Right cardiac atrium (tissue), 5 donors: Measurements from ENCODE around the gene NOX3. TPM values are rescaled to one million over a fixed set of nuclear protein-coding genes. Genes with fewer than 3 reads are reported as not detected.
A peak's percentile ranks its signal among the peaks of the same experiment; 100 is the strongest.

Source experiments
- ATAC-seq, 2 donors: fragments of 200-7000 bp; cut with Tn5 transposase; one replicate each; pipeline versions ENCODE4 v1.8.0 to v1.9.1; 2020; ENCODE audit warnings: moderate library complexity in 2 of 2, mild to moderate bottlenecking in 1 of 2
- DNase-seq, 3 donors: peaks; one replicate each; pipeline ENCODE4 v3.0.0-alpha.2; 2020
- H3K27ac ChIP-seq: one replicate; pipeline ENCODE4 v1.5.1; 2013; ENCODE audit warnings: mild to moderate bottlenecking, low read length, control low read depth, moderate library complexity
- H3K27me3 ChIP-seq: one replicate; pipeline ENCODE4 v1.6.1; 2013; ENCODE audit not compliant: control insufficient read depth, insufficient read depth
- H3K4me1 ChIP-seq: one replicate; pipeline ENCODE4 v1.6.1; 2013; ENCODE audit warnings: low read length; ENCODE audit not compliant: control insufficient read depth, insufficient read depth
- H3K4me3 ChIP-seq: one replicate; pipeline ENCODE4 v1.5.1; 2013; ENCODE audit warnings: low read length, control low read depth
- H3K9me3 ChIP-seq: one replicate; pipeline ENCODE4 v1.6.1; 2013; ENCODE audit warnings: low read length; ENCODE audit not compliant: control insufficient read depth
- WGBS: extraction: QIAGEN DNeasy Blood & Tissue Kit; methylation state at CpG from one replicate; pipeline ENCODE4 v1.1.7; 2013; 5-methylcytosine and 5-hydroxymethylcytosine counted together
- intact Hi-C, 4 donors: fragments of 100-400 bp; cut with DNase I; formaldehyde crosslinking; loops; one replicate each; pipeline versions ENCODE4 v1.11.0 to v1.14.0; 2022 to 2023
- polyA plus RNA-seq: library from polyadenylated mRNA; stranded (reverse); fragments of 200-250 nt; gene quantifications from one replicate; pipeline ENCODE4 v1.2.3, GENCODE V29; 2013
- total RNA-seq, 4 donors: library from RNA; stranded (reverse); fragmentation: NEBNext Ultra II Directional; extraction: Animal tissue kit (Norgen Biotek cat#: 25700); gene quantifications; one replicate each; pipeline ENCODE4 v1.2.1, GENCODE V29; 2021
- donor health status: healthy with polysubstance abuse.
- donor health status: DM: no; HTN: yes; CAD: no.
- donor health status: DM: no; HTN: no; CAD: no.
- donor health status: DM: no; HTN: yes; CAD: no; lungs with severe emphysema.
- donor health status: DM: yes; HTN: yes; CAD: no.

The NOX3 gene
- total and polyA plus RNA-seq, 5 donors: not detected

DNA sequence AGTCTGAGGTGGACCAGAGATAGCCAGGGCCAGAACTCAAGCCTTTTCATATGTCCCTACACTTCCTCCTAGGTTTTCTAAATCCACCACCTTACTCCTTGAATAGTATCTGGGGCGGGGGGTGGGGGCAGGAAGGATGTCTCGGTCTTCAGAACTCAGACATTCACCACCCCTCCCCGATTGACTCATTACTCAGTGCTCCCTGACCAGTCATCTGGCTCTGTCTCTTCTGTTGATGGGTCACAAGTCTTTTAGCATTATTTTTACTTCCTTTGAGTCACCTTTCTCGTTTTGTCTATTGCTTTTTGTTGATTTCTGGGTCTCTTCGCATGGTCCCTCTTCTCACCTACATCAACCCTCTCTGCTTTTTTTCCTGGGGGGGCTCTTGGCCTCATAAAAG, 23.3 kb downstream of the NOX3 start:
- 88% methylated on average over 5 of the region's 5 CpGs for WGBS
- H3K27ac ChIP-seq: no peak overlapping the region
- DNase-seq (no peak), ATAC-seq (no peak)
- peaks cover 3% of the 10 kb centered on the region for H3K4me1 ChIP-seq
- H3K4me3 ChIP-seq: no peak overlapping the region
- intact Hi-C loops: no loop called here
- no peaks in the 10 kb centered on the region for H3K9me3 ChIP-seq
- H3K27me3 ChIP-seq: no peaks in the 10 kb centered on the region

DNA sequence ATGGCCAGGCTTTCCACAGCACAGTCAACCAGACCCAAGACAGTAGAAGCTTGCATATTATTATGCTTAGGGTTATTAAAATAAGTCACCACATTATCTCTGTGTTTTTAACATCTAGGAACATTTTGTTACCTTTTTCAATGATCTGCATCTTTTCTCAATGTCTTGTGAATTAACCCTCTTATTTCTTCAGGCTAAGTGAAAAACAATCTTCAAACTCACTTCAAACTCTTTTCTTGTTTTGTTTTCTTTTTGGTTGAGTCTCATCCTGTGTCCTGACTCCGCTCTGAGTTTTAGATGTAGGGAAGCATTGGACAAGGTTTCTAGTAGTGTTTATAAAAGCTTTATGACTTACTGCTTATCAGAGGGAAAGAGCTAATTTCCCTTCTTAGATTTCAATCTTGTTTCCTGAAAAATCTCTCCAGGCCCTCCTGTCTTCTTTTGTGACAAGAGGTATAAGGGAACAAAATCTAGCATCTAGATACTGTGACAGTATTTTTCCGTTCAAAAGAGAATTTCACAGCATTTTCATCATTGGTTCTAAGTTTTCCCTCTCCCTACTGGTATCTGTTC, 26.2 kb downstream of the NOX3 start:
- Histone ChIP-seq H3K27ac (no peak overlapping the region), H3K9me3 (no peaks in the 10 kb centered on the region), H3K4me1 (no peaks in the 10 kb centered on the region), H3K4me3 (no peak overlapping the region), H3K27me3 (no peaks in the 10 kb centered on the region)
- ATAC-seq (no peak), DNase-seq (no peak)
- WGBS: 60% methylated on average over 2 of the region's 2 CpGs
- intact Hi-C loops: no loop called here

DNA sequence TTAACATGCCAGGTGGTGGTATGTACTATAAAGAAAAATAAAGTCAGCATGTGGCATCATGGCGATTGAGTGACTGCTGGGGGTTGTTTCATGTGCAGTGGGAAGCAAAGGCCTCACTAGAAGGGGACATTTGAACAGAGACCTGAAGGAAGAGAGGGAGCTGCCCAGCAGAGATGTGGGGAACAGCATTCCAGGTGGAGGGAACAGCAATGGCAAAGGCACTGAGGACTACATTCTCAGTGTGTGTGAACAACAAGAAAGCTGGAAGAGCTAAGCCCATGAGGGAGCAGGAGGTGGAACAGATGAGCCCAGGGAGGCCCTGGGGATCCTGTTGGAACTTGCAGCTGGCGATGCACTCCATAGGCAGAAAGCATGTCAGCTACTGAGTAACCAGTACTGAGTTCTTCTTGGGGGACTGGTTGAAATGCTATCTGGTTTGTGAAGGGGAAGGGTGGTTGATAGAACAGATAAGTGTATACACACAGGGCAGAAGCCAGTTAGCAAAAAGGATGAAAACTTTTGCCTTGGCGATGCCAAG, 29.2 kb downstream of the NOX3 start:
- DNase-seq: no peak
- Histone ChIP-seq H3K27me3 (no peaks in the 10 kb centered on the region), H3K4me1 (no peaks in the 10 kb centered on the region), H3K4me3 (no peak overlapping the region), H3K9me3 (no peaks in the 10 kb centered on the region), H3K27ac (no peak overlapping the region)
- intact Hi-C loops: no loop called here
- WGBS: 94% methylated on average over 3 of the region's 3 CpGs
- no peak for ATAC-seq

DNA sequence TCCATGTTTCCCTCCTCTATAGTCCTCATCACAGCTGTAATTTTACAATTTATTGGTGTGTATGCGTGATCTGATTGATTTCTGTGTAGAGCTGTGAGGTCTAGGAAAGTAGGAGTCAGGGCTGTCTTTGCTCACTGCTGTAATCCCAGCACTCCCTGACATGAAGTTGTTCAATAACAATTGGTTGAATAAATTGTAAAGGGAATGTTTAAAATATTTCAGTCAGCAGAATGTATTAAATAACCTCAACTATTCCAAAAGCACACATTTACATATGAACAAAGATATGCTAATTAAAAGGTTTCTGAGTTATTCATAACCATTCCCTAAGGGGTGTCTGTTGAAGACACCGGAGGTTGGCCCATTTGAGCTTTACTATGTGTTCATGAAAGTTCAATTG, 31.5 kb downstream of the NOX3 start:
- Histone ChIP-seq H3K27me3 (no peaks in the 10 kb centered on the region), H3K9me3 (no peaks in the 10 kb centered on the region), H3K4me3 (no peak overlapping the region), H3K4me1 (no peaks in the 10 kb centered on the region), H3K27ac (no peak overlapping the region)
- WGBS: 95% methylated on average over 2 of the region's 2 CpGs
- DNase-seq: no peak
- no peak for ATAC-seq
- intact Hi-C loops: no loop called here

DNA sequence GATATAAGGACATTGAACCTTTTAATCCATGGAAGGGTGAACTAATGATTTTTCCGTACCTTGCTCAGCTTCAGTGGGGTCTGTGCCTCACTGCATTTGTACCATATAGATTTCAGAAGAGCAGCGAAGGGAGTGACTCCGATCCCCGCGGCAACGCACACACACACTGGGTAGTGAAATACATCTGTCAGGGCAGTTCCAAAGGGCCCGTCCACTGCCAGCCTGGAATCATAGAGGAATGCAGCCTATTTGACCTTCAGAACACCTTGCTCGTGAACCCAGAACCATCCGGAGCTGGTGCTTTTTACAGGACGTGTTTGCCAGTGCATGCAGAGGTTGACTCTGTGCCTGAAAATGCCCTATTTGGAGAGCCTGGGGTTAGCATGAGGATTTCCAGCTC, 33.0 kb downstream of the NOX3 start:
- no peak overlapping the region for H3K4me3 ChIP-seq
- H3K9me3 ChIP-seq: no peaks in the 10 kb centered on the region
- no peaks in the 10 kb centered on the region for H3K4me1 ChIP-seq
- intact Hi-C loops: no loop called here
- DNase-seq (no peak), ATAC-seq (no peak)
- WGBS: 84% methylated on average over 10 of the region's 10 CpGs
- H3K27me3 ChIP-seq: no peaks in the 10 kb centered on the region
- no peak overlapping the region for H3K27ac ChIP-seq

DNA sequence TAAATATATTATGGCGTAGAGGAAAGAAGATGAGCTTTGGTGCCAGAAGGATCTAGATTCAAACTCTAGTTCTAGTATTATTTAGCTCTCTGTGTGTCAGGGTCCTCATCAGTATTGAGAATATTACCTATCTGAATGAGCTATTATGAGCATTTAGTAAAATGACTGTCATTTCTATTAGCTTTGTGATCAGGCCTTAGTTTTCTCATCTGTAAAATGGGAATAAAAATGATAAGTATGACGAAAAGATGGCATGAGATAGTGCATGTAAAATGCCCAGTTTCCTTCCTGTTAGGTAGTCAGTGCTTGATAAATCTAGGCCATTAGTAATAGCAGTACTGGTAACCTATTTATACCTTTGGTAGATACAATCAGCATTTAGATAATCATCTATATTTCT, 35.1 kb downstream of the NOX3 start:
- intact Hi-C loops: no loop called here
- 95% methylated on average over 2 of the region's 2 CpGs for WGBS
- Histone ChIP-seq H3K4me1 (no peaks in the 10 kb centered on the region), H3K27ac (no peak overlapping the region), H3K4me3 (no peak overlapping the region), H3K9me3 (no peaks in the 10 kb centered on the region), H3K27me3 (no peaks in the 10 kb centered on the region)
- ATAC-seq: no peak
- DNase-seq: no peak

DNA sequence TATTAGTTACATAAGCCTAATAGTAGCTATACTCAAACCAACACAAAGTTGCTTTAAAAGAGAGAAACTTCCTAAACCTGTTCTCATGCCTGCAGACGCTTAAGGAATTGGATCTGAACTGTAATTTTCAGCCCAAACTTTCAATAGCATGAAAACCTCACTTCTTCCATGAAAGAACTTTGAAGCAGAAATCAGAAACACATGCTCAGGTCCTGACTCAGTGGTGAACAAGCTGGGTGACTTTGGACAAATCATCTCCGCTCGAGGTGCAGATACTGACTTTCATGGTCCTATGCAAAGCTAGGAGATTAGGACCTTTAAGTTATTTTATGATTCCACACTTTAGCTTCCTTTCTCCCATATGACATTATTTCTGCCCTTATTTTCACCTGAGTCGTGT, 36.5 kb downstream of the NOX3 start:
- Histone ChIP-seq H3K27me3 (no peaks in the 10 kb centered on the region), H3K4me3 (no peak overlapping the region), H3K27ac (no peak overlapping the region), H3K4me1 (no peaks in the 10 kb centered on the region), H3K9me3 (no peaks in the 10 kb centered on the region)
- DNase-seq (no peak), ATAC-seq (no peak)
- 88% methylated on average over 4 of the region's 4 CpGs for WGBS
- intact Hi-C loops: no loop called here

DNA sequence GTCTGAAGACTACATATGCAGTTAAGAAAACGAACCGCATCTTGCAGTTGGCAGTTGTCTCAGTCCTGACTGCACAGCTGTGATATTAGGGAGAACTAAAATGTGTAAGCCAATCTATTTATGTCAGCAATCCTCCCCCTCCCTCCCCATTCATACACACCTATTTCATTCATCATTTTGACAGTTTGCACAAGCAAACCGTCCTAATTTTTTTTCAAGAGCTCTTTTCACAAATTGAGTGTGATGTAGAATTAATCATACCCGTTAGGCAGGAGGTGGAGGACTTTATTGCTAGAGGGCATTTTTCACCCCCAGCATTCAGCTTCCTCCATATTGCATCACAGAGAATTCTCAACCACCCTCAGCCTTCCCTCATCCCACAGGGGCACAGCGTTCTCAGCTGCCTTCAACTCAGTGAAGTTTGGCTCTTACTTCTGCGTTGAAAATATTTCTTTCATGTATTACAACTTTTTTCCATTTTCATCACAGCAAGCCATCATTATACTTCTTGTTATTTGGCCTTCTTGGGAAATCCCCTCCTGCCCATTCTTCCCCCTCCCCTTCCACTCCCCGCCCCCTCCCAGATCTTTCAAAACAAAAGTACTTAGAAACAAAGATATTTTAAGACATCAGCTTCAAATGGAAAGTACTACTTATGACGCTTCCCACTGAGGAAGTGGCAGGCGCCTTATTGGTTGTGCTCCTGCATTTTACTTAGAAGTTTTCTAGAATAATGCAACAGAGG, 37.5 kb downstream of the NOX3 start:
- intact Hi-C loops: no loop called here
- no peak overlapping the region for H3K27ac ChIP-seq

DNA sequence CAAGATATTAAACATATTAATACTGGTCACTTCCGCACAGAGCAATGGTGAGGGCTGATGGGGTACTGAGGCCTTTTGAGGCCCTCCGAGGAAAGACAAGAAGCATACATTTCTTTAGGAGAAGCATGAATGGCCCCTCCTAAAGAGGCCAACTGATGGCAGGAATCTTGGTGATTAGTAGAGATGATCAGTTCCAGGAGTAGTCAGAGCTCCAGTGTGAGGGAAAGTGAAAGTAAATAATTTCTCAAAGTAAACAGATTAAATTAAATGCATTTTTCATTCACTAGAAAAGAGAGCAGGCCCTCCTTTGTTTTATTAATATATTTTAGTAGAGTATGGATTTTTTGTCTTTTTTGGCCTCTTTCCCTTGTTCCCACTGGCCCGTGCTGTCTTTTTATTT, 38.2 kb downstream of the NOX3 start:
- Histone ChIP-seq H3K27ac (no peak overlapping the region), H3K4me3 (no peak overlapping the region), H3K27me3 (no peaks in the 10 kb centered on the region), H3K4me1 (no peaks in the 10 kb centered on the region), H3K9me3 (no peaks in the 10 kb centered on the region)
- ATAC-seq (no peak), DNase-seq (no peak)
- intact Hi-C loops: no loop called here
- WGBS: 75% methylated on average over 3 of the region's 3 CpGs

More for the DNA sequence above, 37.5 kb downstream of the NOX3 start:
- H3K4me1 ChIP-seq: no peaks in the 10 kb centered on the region
- DNase-seq (peak in 1 of 3 donors; percentile 22), ATAC-seq (peak; percentile 48 to 86)
- H3K27me3 ChIP-seq: no peaks in the 10 kb centered on the region
- H3K4me3 ChIP-seq: peak overlapping the region; percentile 6
- no peaks in the 10 kb centered on the region for H3K9me3 ChIP-seq
- 19% methylated on average over 9 of the region's 9 CpGs for WGBS

DNA sequence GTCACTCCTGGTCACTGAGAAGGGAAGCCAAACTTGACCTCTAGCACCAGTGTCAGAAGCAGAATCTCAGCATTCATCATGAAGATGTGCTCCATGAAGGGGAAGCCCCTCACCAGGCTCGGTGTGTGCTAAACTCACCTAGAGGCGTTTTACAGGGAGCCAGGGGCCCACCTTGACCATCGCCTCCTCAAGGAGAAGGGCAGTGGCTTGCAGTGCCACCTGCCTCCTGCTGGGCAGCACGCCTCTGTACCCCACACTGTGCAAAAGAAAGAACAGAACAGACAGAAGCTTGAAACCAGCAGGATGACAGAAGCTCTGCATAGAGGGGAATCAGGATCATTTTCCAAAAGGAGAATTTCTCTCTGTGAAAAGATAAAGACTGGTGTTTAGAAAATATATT, 39.7 kb downstream of the NOX3 start:
- intact Hi-C loops: no loop called here
- Histone ChIP-seq H3K4me1 (no peaks in the 10 kb centered on the region), H3K9me3 (no peaks in the 10 kb centered on the region), H3K4me3 (no peak overlapping the region), H3K27ac (no peak overlapping the region), H3K27me3 (no peaks in the 10 kb centered on the region)
- DNase-seq: no peak
- no peak for ATAC-seq
- WGBS: 90% methylated on average over 4 of the region's 4 CpGs

DNA sequence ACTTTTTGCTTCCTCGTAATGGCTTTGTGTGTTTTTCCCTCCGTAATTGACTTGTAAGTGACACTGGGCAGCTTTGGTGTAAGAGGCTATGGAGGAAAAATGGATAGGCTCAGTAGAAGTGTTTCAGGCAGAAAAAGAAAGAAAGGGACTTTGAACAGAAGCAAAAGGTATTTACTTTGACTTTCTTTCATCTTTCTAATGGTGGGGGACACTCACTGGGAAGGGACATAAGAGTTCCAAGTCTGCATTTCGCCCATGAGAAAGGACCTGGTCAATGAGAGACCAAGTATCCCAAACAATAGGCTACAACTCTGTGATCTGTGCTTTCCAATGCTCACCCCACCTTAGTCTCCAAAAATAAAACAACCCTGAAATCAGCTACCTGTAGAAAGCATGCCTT, 41.6 kb downstream of the NOX3 start:
- no peaks in the 10 kb centered on the region for H3K27me3 ChIP-seq
- no peak overlapping the region for H3K27ac ChIP-seq
- H3K4me3 ChIP-seq: no peak overlapping the region
- ATAC-seq: no peak
- intact Hi-C loops: no loop called here
- no peak for DNase-seq
- no peaks in the 10 kb centered on the region for H3K9me3 ChIP-seq
- whole genome bisulfite sequencing: 91% methylated on average over 3 of the region's 3 CpGs
- H3K4me1 ChIP-seq: no peaks in the 10 kb centered on the region
